H1 (cell line): ENCODE measurements around the gene MRPL34. TPM values are rescaled to one million over a fixed set of nuclear protein-coding genes. Genes with fewer than 3 reads are reported as not detected.

Experiments
- CHD2 ChIP-seq: IDR thresholded peaks from 2 replicates; pipeline ENCODE4 v1.6.1; 2012; ENCODE audit warnings: low read length, improper control_type of control experiment
- KDM4A ChIP-seq: IDR thresholded peaks from one replicate; pipeline ENCODE4 v1.7.1; 2012; ENCODE audit warnings: low read depth, mild to moderate bottlenecking, moderate library complexity, low read length, inconsistent platforms; ENCODE audit not compliant: severe bottlenecking
- TBP ChIP-seq: IDR thresholded peaks from 2 replicates; pipeline ENCODE4 v1.6.1; 2011; ENCODE audit warnings: low read depth, low read length, improper control_type of control experiment
- polyA plus RNA-seq, 7 experiments: library from polyadenylated mRNA; depleted of rRNA in 3 of 7; stranded (reverse) in 5 of 7; unstranded in 2 of 7; fragments of >200 nt in 5 of 7; fragments of 200-250 nt in 2 of 7; gene quantifications; 1 replicate in 5 of 7; 2 replicates in 1 of 7; 4 replicates in 1 of 7; pipeline versions ENCODE4 v1.2.1 to v1.2.3, GENCODE V29; 2011 to 2013; ENCODE audit warnings: missing spikeins in 2 of 7, mixed read lengths in 2 of 7
- total RNA-seq: library from RNA; stranded (reverse); fragmentation: NEBNext Ultra II Directional; extraction: Animal tissue kit (Norgen Biotek cat#: 25700); gene quantifications from 2 replicates; pipeline ENCODE4 v1.2.1, GENCODE V29; 2021

Gene MRPL34
- total and polyA plus RNA-seq, 2 of the 8 experiments (the other 6 are each of a cell fraction or from before 2014, with no cell fraction given) = 91.9 to 99.6 TPM

GRCh38 chr19:17283504-17283996 lies 22.1 kb upstream of the MRPL34 start (continued):
- TF ChIP-seq KDM4A (no peak), TBP (no peak), CHD2 (no peak)
